IPS-15b (cell line): ENCODE results near the gene DIP2A.
"Not testable (repeated sequence)": the region's sequence is repeated elsewhere in the genome, so short reads cannot be mapped to it uniquely, and the experiment has no call there.

ENCODE experiments used
- H3K27me3 ChIP-seq: one replicate; pipeline ENCODE4 v1.6.1; 2013; ENCODE audit warnings: low read length; ENCODE audit not compliant: control insufficient read depth, insufficient read depth
- H3K36me3 ChIP-seq: one replicate; pipeline ENCODE4 v1.6.1; 2013; ENCODE audit warnings: low read length; ENCODE audit not compliant: control insufficient read depth, insufficient read depth
- H3K4me1 ChIP-seq: one replicate; pipeline ENCODE4 v1.6.1; 2013; ENCODE audit warnings: mild to moderate bottlenecking, low read length; ENCODE audit not compliant: control insufficient read depth, insufficient read depth
- H3K4me3 ChIP-seq: one replicate; pipeline ENCODE4 v1.5.1; 2013; ENCODE audit warnings: low read depth, low read length
- H3K9ac ChIP-seq: one replicate; pipeline ENCODE4 v1.6.1; 2013; ENCODE audit warnings: low read depth, mild to moderate bottlenecking, low read length
- H3K9me3 ChIP-seq: one replicate; pipeline ENCODE4 v1.6.1; 2013; ENCODE audit warnings: mild to moderate bottlenecking, low read length; ENCODE audit not compliant: control insufficient read depth, insufficient read depth

The DIP2A gene

GRCh38 chr21:46564391-46564790 is 105.7 kb downstream of the DIP2A start:
- Histone ChIP-seq H3K36me3 (peaks cover 42% of the 10 kb centered on the region), H3K4me3 (no peak overlapping the region), H3K4me1 (no peaks in the 10 kb centered on the region), H3K9me3 (no peaks in the 10 kb centered on the region), H3K27me3 (no peaks in the 10 kb centered on the region), H3K9ac (no peak overlapping the region)

GRCh38 chr21:46567348-46567747 is 108.7 kb downstream of the DIP2A start:
- Histone ChIP-seq H3K27me3 (no peaks in the 10 kb centered on the region), H3K4me1 (no peaks in the 10 kb centered on the region), H3K4me3 (no peak overlapping the region), H3K9me3 (no peaks in the 10 kb centered on the region), H3K36me3 (peaks cover 27% of the 10 kb centered on the region), H3K9ac (no peak overlapping the region)

- H3K9ac ChIP-seq, result no peak overlapping the region
- peaks cover 18% of the 10 kb centered on the region for H3K36me3 ChIP-seq
- no peak overlapping the region for H3K4me3 ChIP-seq
- H3K4me1 ChIP-seq, result no peaks in the 10 kb centered on the region
- H3K9me3 ChIP-seq, result no peaks in the 10 kb centered on the region
- no peaks in the 10 kb centered on the region for H3K27me3 ChIP-seq
Measured at GRCh38 chr21:46568562-46568961, 109.9 kb downstream of the DIP2A start.

- H3K4me1 ChIP-seq, result no peaks in the 10 kb centered on the region
- H3K4me3 ChIP-seq, result no peak overlapping the region
- H3K9me3 ChIP-seq, result no peaks in the 10 kb centered on the region
- no peaks in the 10 kb centered on the region for H3K27me3 ChIP-seq
- H3K9ac ChIP-seq, result no peak overlapping the region
- H3K36me3 ChIP-seq, result peaks cover 18% of the 10 kb centered on the region
Measured at GRCh38 chr21:46569081-46569480, 110.4 kb downstream of the DIP2A start.

GRCh38 chr21:46570119-46570518 is 111.4 kb downstream of the DIP2A start:
- Histone ChIP-seq H3K27me3 (no peaks in the 10 kb centered on the region), H3K4me3 (no peak overlapping the region), H3K9me3 (no peaks in the 10 kb centered on the region), H3K4me1 (no peaks in the 10 kb centered on the region), H3K9ac (no peak overlapping the region), H3K36me3 (peaks cover 15% of the 10 kb centered on the region)

- Histone ChIP-seq H3K27me3 (no peaks in the 10 kb centered on the region), H3K9me3 (no peaks in the 10 kb centered on the region), H3K4me1 (no peaks in the 10 kb centered on the region), H3K36me3 (peaks cover 15% of the 10 kb centered on the region), H3K9ac (no peak overlapping the region), H3K4me3 (no peak overlapping the region)
Measured at GRCh38 chr21:46570631-46571030, 111.9 kb downstream of the DIP2A start.

GRCh38 chr21:46572850-46573249 is 114.2 kb downstream of the DIP2A start:
- Histone ChIP-seq H3K9ac (no peak overlapping the region), H3K4me1 (no peaks in the 10 kb centered on the region)

GRCh38 chr21:46577786-46578185 is 119.1 kb downstream of the DIP2A start:
- not testable (repeated sequence) for H3K27me3 ChIP-seq, H3K4me3 ChIP-seq, H3K9ac ChIP-seq, H3K36me3 ChIP-seq, H3K4me1 ChIP-seq, H3K9me3 ChIP-seq

More at GRCh38 chr21:46572850-46573249, 114.2 kb downstream of the DIP2A start:
- Histone ChIP-seq H3K27me3 (no peaks in the 10 kb centered on the region), H3K9me3 (no peaks in the 10 kb centered on the region), H3K4me3 (no peak overlapping the region), H3K36me3 (no peaks in the 10 kb centered on the region)

GRCh38 chr21:46579394-46579793 is 120.7 kb downstream of the DIP2A start:
- H3K36me3 ChIP-seq, H3K4me3 ChIP-seq, H3K4me1 ChIP-seq, H3K9me3 ChIP-seq, H3K9ac ChIP-seq, H3K27me3 ChIP-seq: not testable (repeated sequence)

GRCh38 chr21:46581780-46582307 is 123.2 kb downstream of the DIP2A start:
- H3K36me3 ChIP-seq, result no peaks in the 10 kb centered on the region
- no peak overlapping the region for H3K9ac ChIP-seq
- H3K4me3 ChIP-seq, result no peak overlapping the region
- no peaks in the 10 kb centered on the region for H3K4me1 ChIP-seq
- no peaks in the 10 kb centered on the region for H3K27me3 ChIP-seq
- peaks cover 3% of the 10 kb centered on the region for H3K9me3 ChIP-seq

- H3K4me1 ChIP-seq, result no peaks in the 10 kb centered on the region
- H3K36me3 ChIP-seq, result no peaks in the 10 kb centered on the region
- H3K4me3 ChIP-seq, result no peak overlapping the region
- H3K9ac ChIP-seq, result no peak overlapping the region
- no peaks in the 10 kb centered on the region for H3K27me3 ChIP-seq
- H3K9me3 ChIP-seq, result peaks cover 3% of the 10 kb centered on the region
Measured at GRCh38 chr21:46585191-46585953, 126.7 kb downstream of the DIP2A start.

GRCh38 chr21:46594276-46594675 is 135.6 kb downstream of the DIP2A start:
- no peaks in the 10 kb centered on the region for H3K4me1 ChIP-seq
- no peak overlapping the region for H3K4me3 ChIP-seq
- peaks cover 3% of the 10 kb centered on the region for H3K9me3 ChIP-seq
- H3K9ac ChIP-seq, result no peak overlapping the region
- no peaks in the 10 kb centered on the region for H3K36me3 ChIP-seq
- H3K27me3 ChIP-seq, result no peaks in the 10 kb centered on the region
